GM19438 (cell line): ENCODE measurements around the gene SMG6.
"Not testable (repeated sequence)": the region's sequence is repeated elsewhere in the genome, so short reads cannot be mapped to it uniquely, and the experiment has no call there.

ENCODE experiments used
- ATAC-seq: cut with Tn5 transposase; IDR thresholded peaks from one replicate; pipeline ENCODE4 v1.9.1; 2021; ENCODE audit warnings: low read depth; ENCODE audit not compliant: unreplicated experiment

Gene SMG6

GRCh38 chr17:2018716-2019510 is 284.7 kb downstream of the SMG6 start:
- no peak for ATAC-seq

DNA sequence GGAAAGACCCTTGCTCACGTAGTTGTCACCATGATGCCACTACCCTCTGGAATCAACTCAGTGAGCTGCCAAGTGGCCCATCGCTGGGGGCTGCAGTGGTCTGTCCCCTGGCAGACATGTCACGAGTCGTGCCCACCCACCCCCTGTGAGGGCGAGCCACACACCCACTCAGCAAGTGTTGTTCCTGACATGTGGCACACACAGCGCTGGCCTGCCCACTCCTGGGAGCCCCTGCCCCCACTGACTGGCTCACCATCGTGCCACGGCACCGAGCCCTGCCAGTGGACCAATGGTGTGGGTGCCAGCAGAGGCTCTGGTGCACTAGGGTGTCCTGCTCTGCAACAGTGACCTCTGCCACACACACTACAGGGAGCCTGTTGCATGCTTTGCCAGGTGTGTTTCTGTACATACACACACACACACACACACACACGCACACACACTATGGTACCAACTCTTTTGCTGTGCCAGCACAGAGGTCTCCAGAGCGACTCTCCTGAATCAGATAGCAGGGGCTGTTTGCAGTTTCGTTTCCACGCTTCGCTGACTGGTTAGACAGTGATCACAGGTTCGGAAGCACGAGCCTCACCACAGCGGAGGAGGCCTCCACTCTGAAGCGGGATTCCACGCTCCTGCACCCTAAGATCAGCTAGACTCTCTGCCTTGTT is 286.2 kb downstream of the SMG6 start:
- ATAC-seq, result no peak

- no peak for ATAC-seq
These were observed 287.1 kb downstream of the SMG6 start for GRCh38 chr17:2016494-2016893.

GRCh38 chr17:2015314-2015713 is 288.3 kb downstream of the SMG6 start:
- ATAC-seq, result no peak

- no peak for ATAC-seq
These were observed 289.6 kb downstream of the SMG6 start for GRCh38 chr17:2013994-2014317.

- not testable (repeated sequence) for ATAC-seq
These were observed 290.2 kb downstream of the SMG6 start for GRCh38 chr17:2013220-2013993.

DNA sequence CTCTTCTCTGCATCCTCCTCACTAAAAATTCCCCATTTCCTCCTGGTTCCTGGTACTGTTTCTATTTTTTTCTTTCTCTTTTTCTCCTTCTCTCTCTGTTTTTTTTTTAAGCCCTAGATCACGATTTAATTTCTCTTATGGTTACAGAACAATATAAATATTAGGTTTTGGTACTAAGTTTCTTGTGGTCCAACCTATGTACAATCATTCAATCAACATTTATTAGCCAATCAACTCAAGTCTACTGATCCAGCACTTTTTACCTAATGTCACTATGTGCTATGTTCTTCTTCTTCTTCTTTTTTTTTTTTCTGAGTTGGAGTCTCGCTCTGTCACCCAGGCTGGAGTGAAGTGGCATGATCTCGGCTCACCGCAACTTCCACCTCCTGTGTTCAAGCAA is 291.1 kb downstream of the SMG6 start:
- no peak for ATAC-seq

GRCh38 chr17:2011411-2012371 is 291.9 kb downstream of the SMG6 start:
- ATAC-seq, result no peak
